ENCODE data around the gene ZNF418.

ZNF418 gene

GRCh38 chr19:57907394-57907793, 27.8 kb downstream of the ZNF418 start:
- Histone ChIP-seq H3K4ac (ENCODE audit: low read length) (no peak overlapping the region), H2AFZ (ENCODE audit: low read length) (no peak overlapping the region), H3K27ac (replicated peaks; ENCODE audit: low read length) (no peak overlapping the region), H3K4me2 (ENCODE audit: insufficient read depth, low read length, poor library complexity, severe bottlenecking) (no peak overlapping the region), H2AK5ac (ENCODE audit: low read depth, low read length) (no peak overlapping the region), H3K27me3 (ENCODE audit: control insufficient read depth in 3 of 3, insufficient read depth in 3 of 3, low read depth in 1 of 3, low read length in 3 of 3) (no peaks in the 10 kb centered on the region), H3K9ac (ENCODE audit: low read depth, low read length, poor library complexity) (no peak overlapping the region), H3K9me3 (replicated peaks in 1 of 2; ENCODE audit: control insufficient read depth in 2 of 2, insufficient read depth in 1 of 2, low read depth in 1 of 2, low read length in 2 of 2) (peaks cover 0 to 28% of the 10 kb centered on the region in 2 donors), H3K23ac (ENCODE audit: low read depth, low read length, poor library complexity) (no peak overlapping the region), H3K4me3 (ENCODE audit: low read length in 2 of 2) (no peak overlapping the region), H2BK120ac (ENCODE audit: low read depth, low read length) (no peak overlapping the region), H3K36me3 (replicated peaks in 1 of 2; ENCODE audit: control insufficient read depth in 2 of 2, insufficient read depth in 2 of 2, low read length in 2 of 2) (peaks cover 19 to 69% of the 10 kb centered on the region in 2 donors), H3K4me1 (ENCODE audit: control insufficient read depth in 2 of 2, insufficient read depth in 1 of 2, low read depth in 1 of 2, low read length in 2 of 2) (no peaks in the 10 kb centered on the region), H4K91ac (ENCODE audit: low read depth, low read length, poor library complexity) (no peak overlapping the region), H3K18ac (ENCODE audit: low read length) (no peak overlapping the region), H2BK12ac (ENCODE audit: low read length) (no peak overlapping the region), H4K8ac (ENCODE audit: low read depth, low read length) (no peak overlapping the region), H2BK15ac (ENCODE audit: low read length) (no peak overlapping the region), H2BK5ac (ENCODE audit: low read length) (no peak overlapping the region), H3K79me1 (ENCODE audit: low read depth, low read length) (peaks cover 4% of the 10 kb centered on the region), H3K14ac (ENCODE audit: low read length) (no peak overlapping the region)
- no CpG with 5 or more reads among the region's 3 CpGs for WGBS, 2 donors (ENCODE audit: extremely low coverage in 2 of 2, insufficient read length in 2 of 2, insufficient replicate concordance in 1 of 2)
- no peak for DNase-seq (ENCODE audit: low spot score)

- H3K9ac ChIP-seq (ENCODE audit: low read depth, low read length, poor library complexity), result no peak overlapping the region
- no peak overlapping the region for H3K4me3 ChIP-seq (ENCODE audit: low read length in 2 of 2)
- H2BK15ac ChIP-seq (ENCODE audit: low read length), result no peak overlapping the region
- H3K14ac ChIP-seq (ENCODE audit: low read length), result no peak overlapping the region
- no peak overlapping the region for H3K4me2 ChIP-seq (ENCODE audit: insufficient read depth, low read length, poor library complexity, severe bottlenecking)
- H3K36me3 ChIP-seq (replicated peaks in 1 of 2; ENCODE audit: control insufficient read depth in 2 of 2, insufficient read depth in 2 of 2, low read length in 2 of 2), result peaks cover 11 to 56% of the 10 kb centered on the region in 2 donors
- no peak overlapping the region for H3K4ac ChIP-seq (ENCODE audit: low read length)
- H3K27ac ChIP-seq (replicated peaks; ENCODE audit: low read length), result no peak overlapping the region
- H3K18ac ChIP-seq (ENCODE audit: low read length), result no peak overlapping the region
- no peak overlapping the region for H4K8ac ChIP-seq (ENCODE audit: low read depth, low read length)
- H4K91ac ChIP-seq (ENCODE audit: low read depth, low read length, poor library complexity), result no peak overlapping the region
- DNase-seq (ENCODE audit: low spot score), result no peak
- no peaks in the 10 kb centered on the region for H3K4me1 ChIP-seq (ENCODE audit: control insufficient read depth in 2 of 2, insufficient read depth in 1 of 2, low read depth in 1 of 2, low read length in 2 of 2)
- no CpG with 5 or more reads among the region's 6 CpGs for WGBS, 2 donors (ENCODE audit: extremely low coverage in 2 of 2, insufficient read length in 2 of 2, insufficient replicate concordance in 1 of 2)
- H3K79me1 ChIP-seq (ENCODE audit: low read depth, low read length), result no peaks in the 10 kb centered on the region
- no peak overlapping the region for H2AK5ac ChIP-seq (ENCODE audit: low read depth, low read length)
- no peaks in the 10 kb centered on the region for H3K27me3 ChIP-seq (ENCODE audit: control insufficient read depth in 3 of 3, insufficient read depth in 3 of 3, low read depth in 1 of 3, low read length in 3 of 3)
- H2AFZ ChIP-seq (ENCODE audit: low read length), result no peak overlapping the region
- no peak overlapping the region for H3K23ac ChIP-seq (ENCODE audit: low read depth, low read length, poor library complexity)
- peaks cover 0 to 19% of the 10 kb centered on the region in 2 donors for H3K9me3 ChIP-seq (replicated peaks in 1 of 2; ENCODE audit: control insufficient read depth in 2 of 2, insufficient read depth in 1 of 2, low read depth in 1 of 2, low read length in 2 of 2)
- no peak overlapping the region for H2BK12ac ChIP-seq (ENCODE audit: low read length)
- no peak overlapping the region for H2BK120ac ChIP-seq (ENCODE audit: low read depth, low read length)
- no peak overlapping the region for H2BK5ac ChIP-seq (ENCODE audit: low read length)
Measured at GRCh38 chr19:57905258-57905657, 29.9 kb downstream of the ZNF418 start.

- Histone ChIP-seq H3K27ac (replicated peaks; ENCODE audit: low read length) (no peak overlapping the region), H3K4me3 (ENCODE audit: low read length in 2 of 2) (no peak overlapping the region), H3K4me1 (ENCODE audit: control insufficient read depth in 2 of 2, insufficient read depth in 1 of 2, low read depth in 1 of 2, low read length in 2 of 2) (no peaks in the 10 kb centered on the region), H2BK5ac (ENCODE audit: low read length) (no peak overlapping the region), H3K4ac (ENCODE audit: low read length) (no peak overlapping the region), H3K4me2 (ENCODE audit: insufficient read depth, low read length, poor library complexity, severe bottlenecking) (no peak overlapping the region), H3K79me1 (ENCODE audit: low read depth, low read length) (no peaks in the 10 kb centered on the region), H3K9me3 (replicated peaks in 1 of 2; ENCODE audit: control insufficient read depth in 2 of 2, insufficient read depth in 1 of 2, low read depth in 1 of 2, low read length in 2 of 2) (peaks cover 0 to 19% of the 10 kb centered on the region in 2 donors), H3K18ac (ENCODE audit: low read length) (no peak overlapping the region), H2BK12ac (ENCODE audit: low read length) (no peak overlapping the region), H2AFZ (ENCODE audit: low read length) (no peak overlapping the region), H2AK5ac (ENCODE audit: low read depth, low read length) (no peak overlapping the region), H3K36me3 (replicated peaks in 1 of 2; ENCODE audit: control insufficient read depth in 2 of 2, insufficient read depth in 2 of 2, low read length in 2 of 2) (peaks cover 11 to 47% of the 10 kb centered on the region in 2 donors), H3K23ac (ENCODE audit: low read depth, low read length, poor library complexity) (no peak overlapping the region), H3K9ac (ENCODE audit: low read depth, low read length, poor library complexity) (no peak overlapping the region), H2BK15ac (ENCODE audit: low read length) (no peak overlapping the region), H4K91ac (ENCODE audit: low read depth, low read length, poor library complexity) (no peak overlapping the region), H4K8ac (ENCODE audit: low read depth, low read length) (no peak overlapping the region), H3K14ac (ENCODE audit: low read length) (no peak overlapping the region), H3K27me3 (ENCODE audit: control insufficient read depth in 3 of 3, insufficient read depth in 3 of 3, low read depth in 1 of 3, low read length in 3 of 3) (no peaks in the 10 kb centered on the region), H2BK120ac (ENCODE audit: low read depth, low read length) (no peak overlapping the region)
- DNase-seq (ENCODE audit: low spot score), result no peak
- WGBS, 2 donors (ENCODE audit: extremely low coverage in 2 of 2, insufficient read length in 2 of 2, insufficient replicate concordance in 1 of 2), result no CpG with 5 or more reads among the region's 7 CpGs
Measured at GRCh38 chr19:57903618-57904184, 31.5 kb downstream of the ZNF418 start.

- no peak overlapping the region for H3K4me2 ChIP-seq (ENCODE audit: insufficient read depth, low read length, poor library complexity, severe bottlenecking)
- no peak overlapping the region for H3K4ac ChIP-seq (ENCODE audit: low read length)
- H4K8ac ChIP-seq (ENCODE audit: low read depth, low read length), result no peak overlapping the region
- no peak overlapping the region for H3K27ac ChIP-seq (replicated peaks; ENCODE audit: low read length)
- no peak overlapping the region for H3K4me3 ChIP-seq (ENCODE audit: low read length in 2 of 2)
- H2BK12ac ChIP-seq (ENCODE audit: low read length), result no peak overlapping the region
- no peak overlapping the region for H2BK120ac ChIP-seq (ENCODE audit: low read depth, low read length)
- peaks cover 4 to 20% of the 10 kb centered on the region in 2 donors for H3K36me3 ChIP-seq (replicated peaks in 1 of 2; ENCODE audit: control insufficient read depth in 2 of 2, insufficient read depth in 2 of 2, low read length in 2 of 2)
- no peak overlapping the region for H4K91ac ChIP-seq (ENCODE audit: low read depth, low read length, poor library complexity)
- H3K23ac ChIP-seq (ENCODE audit: low read depth, low read length, poor library complexity), result no peak overlapping the region
- H3K18ac ChIP-seq (ENCODE audit: low read length), result no peak overlapping the region
- H2BK15ac ChIP-seq (ENCODE audit: low read length), result no peak overlapping the region
- no peak overlapping the region for H2AK5ac ChIP-seq (ENCODE audit: low read depth, low read length)
- H3K9me3 ChIP-seq (replicated peaks in 1 of 2; ENCODE audit: control insufficient read depth in 2 of 2, insufficient read depth in 1 of 2, low read depth in 1 of 2, low read length in 2 of 2), result peaks cover 0 to 8% of the 10 kb centered on the region in 2 donors
- H3K9ac ChIP-seq (ENCODE audit: low read depth, low read length, poor library complexity), result no peak overlapping the region
- DNase-seq (ENCODE audit: low spot score), result no peak
- H2AFZ ChIP-seq (ENCODE audit: low read length), result no peak overlapping the region
- no peaks in the 10 kb centered on the region for H3K4me1 ChIP-seq (ENCODE audit: control insufficient read depth in 2 of 2, insufficient read depth in 1 of 2, low read depth in 1 of 2, low read length in 2 of 2)
- no CpG with 5 or more reads among the region's 5 CpGs for WGBS, 2 donors (ENCODE audit: extremely low coverage in 2 of 2, insufficient read length in 2 of 2, insufficient replicate concordance in 1 of 2)
- H3K14ac ChIP-seq (ENCODE audit: low read length), result no peak overlapping the region
- H3K27me3 ChIP-seq (ENCODE audit: control insufficient read depth in 3 of 3, insufficient read depth in 3 of 3, low read depth in 1 of 3, low read length in 3 of 3), result no peaks in the 10 kb centered on the region
- H2BK5ac ChIP-seq (ENCODE audit: low read length), result no peak overlapping the region
- H3K79me1 ChIP-seq (ENCODE audit: low read depth, low read length), result no peaks in the 10 kb centered on the region
Measured at GRCh38 chr19:57900311-57900710, 34.9 kb downstream of the ZNF418 start.
